Stomach smooth muscle (tissue), 2 donors: Measurements from ENCODE around the gene R3HDM4.
"Not testable (repeated sequence)": the region's sequence is repeated elsewhere in the genome, so short reads cannot be mapped to it uniquely, and the experiment has no call there.

Source experiments
- H3K27ac ChIP-seq: one replicate; pipeline ENCODE4 v1.7.0; 2013; ENCODE audit warnings: mild to moderate bottlenecking, low read length, inconsistent platforms
- H3K27me3 ChIP-seq, 2 donors: one replicate each; pipeline ENCODE4 v1.7.0; 2013; ENCODE audit warnings: low read length in 2 of 2; ENCODE audit not compliant: insufficient read depth in 2 of 2, control insufficient read depth in 1 of 2
- H3K36me3 ChIP-seq, 2 donors: one replicate each; pipeline ENCODE4 v1.7.0; 2013; ENCODE audit warnings: low read length in 2 of 2; ENCODE audit not compliant: control insufficient read depth in 2 of 2, insufficient read depth in 2 of 2
- H3K4me1 ChIP-seq: one replicate; pipeline ENCODE4 v1.7.0; 2013; ENCODE audit warnings: low read length; ENCODE audit not compliant: control insufficient read depth, insufficient read depth
- H3K4me3 ChIP-seq, 2 donors: one replicate each; pipeline ENCODE4 v1.7.0; 2013; ENCODE audit warnings: low read length in 2 of 2
- H3K9ac ChIP-seq, 2 donors: one replicate each; pipeline ENCODE4 v1.7.0; 2013; ENCODE audit warnings: low read length in 2 of 2, mild to moderate bottlenecking in 1 of 2
- H3K9me3 ChIP-seq, 2 donors: one replicate each; pipeline ENCODE4 v1.7.0; 2013; ENCODE audit warnings: low read length in 2 of 2; ENCODE audit not compliant: control insufficient read depth in 2 of 2
- donor health status: healthy.
- donor health status: Pancreatic carcinoma.

Gene R3HDM4

DNA sequence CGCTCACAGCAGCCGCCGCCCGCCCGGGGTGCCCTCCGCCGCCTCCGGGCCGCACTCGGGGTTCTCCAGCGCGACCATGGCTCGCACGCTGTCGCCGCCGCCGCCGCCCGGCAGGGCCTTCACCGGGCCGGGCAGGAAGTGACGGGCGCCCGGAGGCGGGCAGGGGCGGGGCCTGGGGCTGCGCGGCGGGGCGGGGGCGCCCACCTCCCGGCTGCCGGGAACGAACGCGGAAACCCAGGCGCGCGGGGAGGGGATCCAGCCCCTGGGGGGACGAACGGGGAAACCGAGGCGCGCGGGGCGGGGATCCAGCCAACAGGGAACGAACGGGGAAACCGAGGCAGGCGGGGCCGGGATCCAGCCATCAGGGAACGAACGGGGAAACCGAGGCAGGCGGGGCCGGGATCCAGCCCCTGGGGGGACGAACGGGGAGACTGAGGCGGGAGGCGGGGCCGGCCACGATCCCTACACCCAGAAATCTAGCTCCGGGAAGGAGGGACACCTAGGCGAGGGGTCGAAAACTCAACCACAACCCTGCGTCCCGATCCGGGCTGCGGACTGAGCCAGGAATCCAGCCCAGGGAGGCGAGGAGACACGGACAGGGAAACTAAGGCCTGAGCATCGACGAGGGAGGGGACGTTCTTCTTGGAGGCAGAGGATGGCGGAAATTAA is at the start of gene R3HDM4:
Gene R3HDM4 (minus strand): TSS at position 140 of the 669 bp plus-strand sequence. CDS start 62 bp downstream, at position 78.
- Histone ChIP-seq H3K27ac (peak within 1 kb of the TSS; percentile 64), H3K4me3 (peak within 1 kb of the TSS; percentile 72 to 82), H3K9ac (peak within 1 kb of the TSS; percentile 81 to 84), H3K4me1 (peaks cover 17% of the 10 kb centered on the region), H3K27me3 (peaks cover 5 to 15% of the 10 kb centered on the region in 2 donors), H3K9me3 (no peaks in the 10 kb centered on the region), H3K36me3 (no peaks in the 10 kb centered on the region)

DNA sequence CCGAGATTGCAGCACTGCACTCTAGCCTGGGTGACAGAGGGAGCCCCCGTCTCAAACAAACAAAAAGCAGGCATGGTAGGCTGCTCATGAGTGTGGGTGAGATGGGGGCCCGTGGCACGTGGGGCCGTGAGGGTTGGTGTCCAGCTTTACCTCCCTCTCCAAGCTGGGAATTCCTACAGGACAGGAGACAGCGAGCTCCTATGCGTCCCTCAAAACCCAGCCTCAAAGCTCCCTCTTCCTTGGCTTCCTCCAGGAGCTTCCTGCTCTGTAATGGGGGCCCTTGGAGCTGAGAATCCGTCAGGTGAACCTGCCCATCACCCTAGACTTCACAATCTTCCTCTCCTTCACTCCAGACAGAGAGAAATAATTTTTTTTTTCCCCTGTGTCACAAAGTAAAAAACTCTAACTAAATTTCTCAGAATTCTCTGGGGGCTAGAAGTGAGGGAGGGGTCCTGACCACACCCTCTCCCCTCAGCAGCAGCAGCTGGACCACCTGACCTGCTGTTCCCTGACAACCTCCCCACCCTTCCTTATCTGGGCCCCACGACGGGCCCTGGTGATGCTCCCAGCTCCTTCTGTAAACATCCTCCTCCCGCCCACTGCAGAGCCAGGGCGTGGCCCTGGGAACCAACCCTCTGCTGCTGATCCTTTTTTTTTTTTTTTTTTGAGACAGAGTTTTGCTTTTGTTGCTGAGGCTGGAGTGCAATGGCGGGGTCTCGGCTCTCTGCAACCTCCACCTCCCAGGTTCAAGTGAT is 49.0 kb upstream of the R3HDM4 start:
- no peak overlapping the region for H3K27ac ChIP-seq
- H3K36me3 ChIP-seq = peaks cover 6 to 10% of the 10 kb centered on the region in 2 donors

DNA sequence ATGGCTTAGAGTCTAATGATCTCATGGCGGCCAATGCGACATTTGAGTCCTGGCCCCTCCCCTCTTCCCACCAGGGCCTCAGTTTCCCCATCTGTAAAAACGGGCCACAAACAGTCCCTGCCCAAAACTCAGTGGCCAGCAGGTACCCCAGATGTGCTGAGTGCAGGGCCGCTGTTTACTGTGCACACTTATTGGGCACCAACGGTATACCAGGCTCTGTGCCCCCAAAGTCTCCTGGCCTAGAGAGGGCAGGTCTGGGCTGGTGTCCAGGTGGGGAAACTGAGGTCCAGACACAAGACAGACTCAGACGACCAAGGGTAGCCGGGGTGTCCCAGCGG is 47.6 kb upstream of the R3HDM4 start:
- Histone ChIP-seq H3K4me3 (no peak overlapping the region), H3K4me1 (no peaks in the 10 kb centered on the region), H3K27ac (no peak overlapping the region), H3K36me3 (peaks cover 3 to 7% of the 10 kb centered on the region in 2 donors), H3K27me3 (no peaks in the 10 kb centered on the region), H3K9me3 (no peaks in the 10 kb centered on the region), H3K9ac (no peak overlapping the region)

More for the DNA sequence above, 49.0 kb upstream of the R3HDM4 start:
- no peak overlapping the region for H3K9ac ChIP-seq
- no peaks in the 10 kb centered on the region for H3K27me3 ChIP-seq
- H3K4me1 ChIP-seq = no peaks in the 10 kb centered on the region
- no peaks in the 10 kb centered on the region for H3K9me3 ChIP-seq
- no peak overlapping the region for H3K4me3 ChIP-seq

DNA sequence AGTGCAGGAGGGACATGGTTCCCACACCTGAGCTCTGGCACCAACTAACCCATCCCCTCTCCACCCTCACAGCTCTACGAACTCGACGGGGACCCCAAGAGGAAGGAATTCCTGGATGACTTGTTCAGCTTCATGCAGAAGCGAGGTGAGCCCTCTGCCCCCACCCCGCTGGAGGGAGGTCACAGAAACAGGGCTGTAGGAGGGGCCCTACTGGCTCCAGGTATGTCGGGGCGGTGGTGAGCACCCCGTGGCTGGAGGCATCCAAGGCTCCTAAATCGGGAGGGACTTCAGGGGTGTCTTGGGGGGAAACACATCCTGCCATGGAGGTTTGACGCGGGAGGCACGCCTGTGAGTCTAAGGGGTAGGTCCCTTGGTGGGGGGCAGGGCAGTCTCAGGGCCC is 47.0 kb upstream of the R3HDM4 start:
- H3K27ac ChIP-seq = no peak overlapping the region
- H3K4me1 ChIP-seq = no peaks in the 10 kb centered on the region
- no peak overlapping the region for H3K9ac ChIP-seq
- peaks cover 0 to 4% of the 10 kb centered on the region in 2 donors for H3K36me3 ChIP-seq
- no peaks in the 10 kb centered on the region for H3K9me3 ChIP-seq
- H3K4me3 ChIP-seq = no peak overlapping the region
- no peaks in the 10 kb centered on the region for H3K27me3 ChIP-seq

DNA sequence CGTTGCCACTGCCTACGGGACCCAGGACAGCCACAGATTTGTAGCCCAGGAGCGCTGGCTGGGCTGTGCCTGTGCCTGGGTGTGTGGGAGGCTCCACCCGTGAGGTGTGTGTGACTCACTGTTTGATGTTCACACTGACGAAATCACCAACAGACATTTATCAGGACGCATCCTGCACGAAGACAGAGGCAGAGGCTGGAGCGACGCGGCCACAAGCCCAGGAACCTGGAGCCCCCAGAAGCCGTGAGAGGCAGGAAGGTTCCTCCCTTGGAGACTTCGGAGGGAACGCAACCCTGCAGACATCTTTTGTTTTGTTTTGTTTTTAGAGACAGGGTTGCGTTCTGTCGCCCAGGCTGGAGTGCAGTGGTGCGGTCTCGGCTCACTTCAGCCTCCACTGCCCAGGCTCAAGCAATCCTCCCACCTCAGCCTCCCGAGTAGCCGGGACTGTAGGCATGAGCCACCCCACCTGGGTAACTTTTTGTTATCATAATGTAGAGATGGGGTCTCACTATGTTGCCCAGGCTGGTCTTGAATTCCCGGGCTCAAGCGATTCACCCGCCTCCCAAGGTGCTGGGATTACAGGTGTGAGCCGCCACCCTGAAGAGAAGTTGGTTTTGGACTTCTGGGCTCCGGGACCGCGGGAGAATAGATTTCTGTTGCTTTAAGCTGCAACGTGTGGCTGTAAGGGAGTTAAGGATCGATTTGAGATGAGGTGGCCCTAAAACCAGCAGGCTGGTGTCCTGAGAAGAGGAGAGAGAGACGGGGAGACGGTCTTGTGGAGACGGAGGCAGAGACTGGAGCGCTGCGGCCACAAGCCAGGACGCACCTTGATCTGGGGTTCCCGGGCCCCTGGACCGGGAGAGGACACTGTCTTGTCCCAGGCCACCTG is 46.2 kb upstream of the R3HDM4 start:
- no peaks in the 10 kb centered on the region for H3K4me1 ChIP-seq

DNA sequence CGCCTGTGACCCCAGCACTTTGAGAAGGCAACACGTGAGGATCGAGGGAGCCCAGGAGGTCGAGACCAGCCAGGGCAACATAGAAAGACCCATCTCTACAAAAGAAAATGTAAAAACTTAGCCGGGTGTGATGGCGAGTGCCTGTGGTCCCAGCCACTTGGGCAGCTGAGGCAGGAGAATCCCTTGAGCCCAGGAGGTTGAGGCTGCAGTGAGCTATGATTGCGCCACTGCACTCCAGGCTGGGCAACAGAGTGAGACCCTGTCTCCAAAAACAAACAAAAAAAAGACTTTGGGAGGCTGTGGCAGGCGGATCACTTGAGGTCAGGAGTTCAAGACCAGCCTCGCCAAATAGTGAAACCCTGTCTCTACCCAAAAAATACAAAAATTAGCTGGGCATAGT is 44.6 kb upstream of the R3HDM4 start:
- not testable (repeated sequence) for H3K4me3 ChIP-seq, H3K4me1 ChIP-seq, H3K9ac ChIP-seq, H3K36me3 ChIP-seq, H3K27ac ChIP-seq, H3K9me3 ChIP-seq, H3K27me3 ChIP-seq

More for the DNA sequence above, 46.2 kb upstream of the R3HDM4 start:
- Histone ChIP-seq H3K9me3 (no peaks in the 10 kb centered on the region), H3K27me3 (no peaks in the 10 kb centered on the region), H3K36me3 (peaks cover 0 to 2% of the 10 kb centered on the region in 2 donors), H3K4me3 (no peak overlapping the region), H3K27ac (no peak overlapping the region), H3K9ac (no peak overlapping the region)

DNA sequence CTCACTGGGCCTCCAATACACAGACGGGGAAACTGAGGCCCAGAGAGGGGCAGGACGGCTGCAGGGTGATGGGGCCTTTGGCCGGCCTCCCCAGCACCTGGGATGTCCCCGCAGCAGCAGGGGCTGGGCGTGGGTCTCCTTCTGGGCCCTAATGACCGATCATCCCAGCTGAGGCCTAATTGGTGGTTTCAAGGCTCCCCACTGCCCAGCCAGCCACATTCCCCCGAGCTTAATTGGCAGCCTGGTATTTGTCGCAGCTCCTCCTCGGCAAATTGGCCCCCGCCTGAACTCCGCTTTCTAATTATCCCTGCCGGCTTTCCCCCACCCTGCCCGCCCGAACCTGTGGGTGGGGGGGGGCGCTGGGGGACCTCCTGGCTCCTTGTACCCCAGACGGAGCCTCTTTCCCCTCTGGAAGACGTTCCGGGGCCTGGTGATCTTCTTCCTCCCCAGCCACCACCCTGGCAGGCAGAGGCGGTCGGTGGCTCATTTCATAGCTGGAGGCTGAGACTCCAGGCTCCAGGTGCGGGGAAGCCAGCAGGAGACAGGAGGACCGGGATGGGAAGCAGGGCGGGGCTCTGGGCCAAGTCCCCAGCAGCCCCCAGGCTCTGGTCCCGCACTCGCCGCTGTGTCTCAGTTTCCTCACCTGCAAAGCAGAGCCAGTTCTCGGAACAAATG is 43.9 kb upstream of the R3HDM4 start:
- Histone ChIP-seq H3K9me3 (no peaks in the 10 kb centered on the region), H3K36me3 (peaks cover 0 to 2% of the 10 kb centered on the region in 2 donors), H3K4me1 (peaks cover 4% of the 10 kb centered on the region), H3K27ac (no peak overlapping the region), H3K4me3 (no peak overlapping the region), H3K9ac (no peak overlapping the region), H3K27me3 (no peaks in the 10 kb centered on the region)

DNA sequence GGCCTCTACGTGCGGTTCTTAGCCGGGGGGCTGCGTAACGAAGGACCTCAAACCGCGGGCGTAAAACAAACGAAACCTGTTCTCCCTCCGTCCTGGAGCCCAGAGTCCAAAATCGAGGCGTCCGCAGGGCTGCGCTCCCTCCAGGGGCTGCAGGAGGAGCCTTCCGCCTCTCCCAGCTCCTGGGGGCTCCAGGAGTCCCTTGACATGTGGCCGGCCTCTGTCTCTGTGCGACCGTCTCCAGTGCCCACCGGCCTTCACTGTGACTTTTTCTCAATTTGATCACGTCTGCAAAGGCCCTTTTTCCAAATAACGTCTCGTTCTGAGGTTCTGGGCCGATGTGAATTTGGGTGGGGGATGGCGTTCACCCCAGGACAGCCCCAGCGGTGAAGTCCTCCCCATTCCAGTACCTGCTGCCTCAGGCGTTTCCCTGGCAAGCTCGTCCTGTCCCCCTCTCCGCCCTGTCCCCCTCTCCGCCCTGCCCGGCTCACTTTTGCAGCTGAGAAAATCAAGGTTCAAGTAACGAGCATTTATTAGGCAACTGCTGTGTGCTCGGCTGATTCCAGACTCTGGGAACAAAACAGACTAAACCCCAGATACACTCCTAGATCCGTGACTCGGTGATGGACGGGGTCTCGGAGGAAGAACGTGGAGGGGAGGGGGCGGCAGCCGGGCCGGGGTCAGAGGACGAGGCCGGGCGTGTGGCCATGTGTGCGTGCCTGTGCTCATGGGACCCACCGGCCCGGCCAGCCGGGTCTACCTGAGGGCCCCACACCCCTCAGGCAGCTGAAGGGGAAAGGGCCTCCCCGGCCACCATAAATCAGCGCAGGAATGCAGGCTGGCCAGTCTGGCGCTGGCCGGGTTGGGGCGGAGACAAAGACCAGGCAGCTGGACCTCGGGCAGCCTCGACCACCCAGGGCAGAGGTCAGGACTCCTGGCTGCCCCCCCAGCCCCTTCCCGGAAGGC is 43.1 kb upstream of the R3HDM4 start:
- Histone ChIP-seq H3K9me3 (no peaks in the 10 kb centered on the region), H3K9ac (no peak overlapping the region), H3K4me3 (no peak overlapping the region), H3K4me1 (peaks cover 4% of the 10 kb centered on the region), H3K27me3 (no peaks in the 10 kb centered on the region), H3K36me3 (peaks cover 0 to 2% of the 10 kb centered on the region in 2 donors), H3K27ac (no peak overlapping the region)

DNA sequence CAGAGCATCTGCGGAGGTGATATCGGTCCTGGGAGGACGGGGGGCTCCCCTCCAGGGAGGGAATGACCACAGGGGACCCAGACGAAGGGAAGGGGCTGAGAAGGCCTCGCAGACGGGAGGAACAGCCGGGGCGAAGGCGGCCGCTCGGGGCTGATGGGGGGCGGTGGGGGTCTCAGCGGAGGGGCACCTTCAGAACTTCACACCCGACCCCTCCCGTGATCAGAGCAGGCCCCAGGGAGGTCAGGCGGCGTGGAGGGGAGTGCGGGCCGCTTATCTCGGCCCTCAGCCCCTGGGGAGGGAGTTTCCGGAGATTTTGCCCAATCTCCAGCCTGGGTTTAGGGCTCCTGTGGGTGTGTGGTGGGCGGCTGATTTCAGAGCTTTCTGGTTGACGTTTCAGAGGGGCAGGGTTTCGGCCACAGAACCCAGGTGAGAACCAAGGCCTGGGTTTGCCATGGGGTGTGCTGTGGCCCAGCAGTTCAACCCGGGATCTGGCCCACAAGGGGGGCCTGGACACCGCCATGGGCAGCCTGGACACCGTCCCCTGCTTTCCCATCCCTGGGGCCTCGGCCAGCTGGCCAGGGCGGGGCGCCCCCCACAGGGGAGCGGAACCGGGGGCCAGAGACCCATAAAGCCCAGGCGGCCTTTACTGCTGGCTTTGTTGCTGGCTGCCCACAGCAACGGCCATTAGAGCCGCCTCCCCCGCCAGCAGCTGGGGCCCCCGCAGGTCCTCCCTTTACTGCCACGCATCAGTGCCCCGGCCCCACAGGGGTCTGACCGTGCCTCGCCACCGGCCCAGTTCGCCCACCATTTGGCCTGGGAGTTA is 41.9 kb upstream of the R3HDM4 start:
- H3K36me3 ChIP-seq = no peaks in the 10 kb centered on the region
- H3K4me3 ChIP-seq = no peak overlapping the region
- no peaks in the 10 kb centered on the region for H3K9me3 ChIP-seq
- no peak overlapping the region for H3K9ac ChIP-seq
- no peak overlapping the region for H3K27ac ChIP-seq
- no peaks in the 10 kb centered on the region for H3K27me3 ChIP-seq
- H3K4me1 ChIP-seq = peaks cover 4% of the 10 kb centered on the region
